ENCODE results near the gene IQCF6.

DNA sequence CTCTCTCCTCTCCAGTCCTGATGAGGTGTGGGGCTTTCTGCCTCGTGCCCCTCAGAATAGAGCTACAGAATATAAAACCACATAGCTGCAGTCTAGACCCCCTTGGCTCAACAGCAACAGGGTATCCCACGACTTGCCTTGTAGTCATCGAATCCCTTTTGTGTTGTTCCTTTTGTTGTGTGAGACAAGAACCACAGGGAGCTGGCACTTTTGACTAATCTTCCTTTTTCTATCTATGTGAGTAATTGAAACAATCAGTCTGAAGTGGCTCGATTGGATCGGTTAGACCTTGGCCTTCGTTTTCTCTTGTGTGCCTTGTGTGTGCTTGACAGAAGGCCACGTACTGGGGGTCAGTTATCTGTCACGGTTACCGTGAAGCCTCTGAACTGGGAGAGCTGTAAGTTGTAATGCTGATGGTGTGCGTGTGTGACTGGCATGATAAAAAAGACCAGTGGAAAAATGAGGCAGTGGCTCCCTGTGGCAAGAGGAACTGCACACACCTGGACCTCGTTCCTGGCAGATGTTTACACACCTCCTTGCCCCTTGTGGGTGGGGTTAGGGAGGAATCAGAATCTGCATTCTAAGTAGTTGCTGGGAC, 23.2 kb upstream of the IQCF6 start:
- no peak for TF ChIP-seq EZH2 (IDR thresholded peaks at IDR 0.05; ENCODE audit: low read length, missing control alignments)
- TF ChIP-seq, protein P1, sequence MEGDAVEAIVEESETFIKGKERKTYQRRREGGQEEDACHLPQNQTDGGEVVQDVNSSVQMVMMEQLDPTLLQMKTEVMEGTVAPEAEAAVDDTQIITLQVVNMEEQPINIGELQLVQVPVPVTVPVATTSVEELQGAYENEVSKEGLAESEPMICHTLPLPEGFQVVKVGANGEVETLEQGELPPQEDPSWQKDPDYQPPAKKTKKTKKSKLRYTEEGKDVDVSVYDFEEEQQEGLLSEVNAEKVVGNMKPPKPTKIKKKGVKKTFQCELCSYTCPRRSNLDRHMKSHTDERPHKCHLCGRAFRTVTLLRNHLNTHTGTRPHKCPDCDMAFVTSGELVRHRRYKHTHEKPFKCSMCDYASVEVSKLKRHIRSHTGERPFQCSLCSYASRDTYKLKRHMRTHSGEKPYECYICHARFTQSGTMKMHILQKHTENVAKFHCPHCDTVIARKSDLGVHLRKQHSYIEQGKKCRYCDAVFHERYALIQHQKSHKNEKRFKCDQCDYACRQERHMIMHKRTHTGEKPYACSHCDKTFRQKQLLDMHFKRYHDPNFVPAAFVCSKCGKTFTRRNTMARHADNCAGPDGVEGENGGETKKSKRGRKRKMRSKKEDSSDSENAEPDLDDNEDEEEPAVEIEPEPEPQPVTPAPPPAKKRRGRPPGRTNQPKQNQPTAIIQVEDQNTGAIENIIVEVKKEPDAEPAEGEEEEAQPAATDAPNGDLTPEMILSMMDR (conservative IDR thresholded peaks at IDR 0.05 in 1 of 2, IDR thresholded peaks at IDR 0.05 in 1 of 2; ENCODE audit: low read depth in 1 of 2, low read length in 2 of 2), result no peak

Data from fibroblast of lung (primary cell).